ENCODE measurements around the gene DCC.

The DCC gene

DNA sequence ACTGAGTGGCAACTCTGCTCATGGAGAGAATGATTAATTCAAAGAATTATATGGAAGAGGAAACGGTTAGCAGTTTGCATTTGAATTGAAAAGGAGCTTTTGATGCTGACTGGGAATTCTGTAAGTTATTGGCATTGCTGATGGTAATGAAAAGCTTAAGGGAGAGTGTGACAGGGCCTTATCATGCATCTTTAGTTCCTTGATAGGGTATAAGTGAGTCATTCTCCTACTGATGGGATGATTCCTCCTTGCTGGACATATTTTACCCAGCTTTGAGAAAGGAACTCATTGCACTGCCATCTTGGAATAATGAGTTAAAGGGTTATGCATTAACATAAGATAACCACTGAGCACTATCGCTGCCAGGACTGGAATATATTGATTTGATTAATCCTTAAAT is 740.7 kb downstream of the DCC start:
- no peak overlapping the region for H3K4me3 ChIP-seq (replicated peaks; ENCODE audit: low read depth, low read length)
- no peak for DNase-seq (ENCODE audit: low read depth)

GRCh38 chr18:53093636-53094035 is 753.6 kb downstream of the DCC start:
- no peak overlapping the region for H3K4me3 ChIP-seq (replicated peaks; ENCODE audit: low read depth, low read length)
- no peak for DNase-seq (ENCODE audit: low read depth)
- TF ChIP-seq CTCF (IDR thresholded peaks at IDR 0.05; ENCODE audit: low read length, missing control alignments) = no peak

More for the DNA sequence above, 740.7 kb downstream of the DCC start:
- no peak for TF ChIP-seq CTCF (IDR thresholded peaks at IDR 0.05; ENCODE audit: low read length, missing control alignments)

DNA sequence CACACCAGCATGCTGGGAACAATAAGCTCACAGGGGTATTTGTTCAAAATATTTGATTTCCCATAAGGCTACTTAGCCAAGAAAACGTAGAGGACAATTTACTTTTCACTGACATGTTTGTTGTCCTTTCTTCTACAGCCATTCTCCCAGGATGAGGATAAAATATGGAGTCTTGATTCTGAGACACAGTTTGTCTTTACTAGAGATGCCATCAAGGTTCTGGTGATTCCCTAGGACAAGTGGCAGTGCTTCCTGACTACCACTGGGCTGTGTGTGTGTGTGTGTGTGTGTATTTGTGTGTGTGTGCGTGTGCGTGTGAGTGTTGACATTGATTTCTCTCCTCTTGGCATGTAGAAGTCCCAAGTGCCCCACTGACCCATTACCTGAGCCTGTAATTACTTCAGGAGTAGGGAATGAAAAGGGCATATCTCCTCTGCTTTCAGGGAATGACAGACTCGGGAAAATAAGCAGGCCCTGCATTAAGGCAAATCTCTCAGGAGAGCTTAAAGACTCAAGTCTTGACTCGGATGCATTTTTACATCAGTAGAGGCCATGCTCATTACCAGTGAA is 761.6 kb downstream of the DCC start:
- no peak overlapping the region for H3K4me3 ChIP-seq (replicated peaks; ENCODE audit: low read depth, low read length)
- TF ChIP-seq CTCF (IDR thresholded peaks at IDR 0.05; ENCODE audit: low read length, missing control alignments) = no peak
- no peak for DNase-seq (ENCODE audit: low read depth)

DNA sequence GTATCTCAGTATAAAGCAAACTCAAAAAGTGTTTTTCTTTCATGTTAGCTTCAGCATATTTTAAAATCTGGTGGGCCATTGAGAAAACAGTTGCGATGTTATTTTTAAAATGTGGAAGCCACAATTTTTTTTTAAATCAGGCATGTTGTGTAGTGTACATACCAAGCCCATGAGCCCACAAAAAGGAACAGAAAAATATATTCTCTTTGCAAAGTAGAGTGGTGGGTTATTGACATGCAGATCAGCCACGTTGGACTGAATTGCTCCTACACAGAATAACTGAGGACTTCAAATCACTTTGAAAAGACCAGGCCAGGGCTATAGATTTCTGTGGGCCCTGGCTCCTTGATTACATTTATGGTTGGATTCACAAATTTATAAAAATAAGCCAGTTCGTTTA is 774.4 kb downstream of the DCC start:
- no peak overlapping the region for H3K4me3 ChIP-seq (replicated peaks; ENCODE audit: low read depth, low read length)
- DNase-seq (ENCODE audit: low read depth) = no peak
- no peak for TF ChIP-seq CTCF (IDR thresholded peaks at IDR 0.05; ENCODE audit: low read length, missing control alignments)

GRCh38 chr18:53115876-53116585 is 776.0 kb downstream of the DCC start:
- DNase-seq (ENCODE audit: low read depth) = no peak
- no peak for TF ChIP-seq CTCF (IDR thresholded peaks at IDR 0.05; ENCODE audit: low read length, missing control alignments)
- no peak overlapping the region for H3K4me3 ChIP-seq (replicated peaks; ENCODE audit: low read depth, low read length)

GRCh38 chr18:53117851-53118250 is 777.9 kb downstream of the DCC start:
- no peak overlapping the region for H3K4me3 ChIP-seq (replicated peaks; ENCODE audit: low read depth, low read length)
- DNase-seq (ENCODE audit: low read depth) = no peak
- no peak for TF ChIP-seq CTCF (IDR thresholded peaks at IDR 0.05; ENCODE audit: low read length, missing control alignments)

- no peak for DNase-seq (ENCODE audit: low read depth)
- TF ChIP-seq CTCF (IDR thresholded peaks at IDR 0.05; ENCODE audit: low read length, missing control alignments) = no peak
- no peak overlapping the region for H3K4me3 ChIP-seq (replicated peaks; ENCODE audit: low read depth, low read length)
These were observed 786.2 kb downstream of the DCC start for GRCh38 chr18:53126210-53126609.
